Fibroblast of mammary gland (primary cell): ENCODE results near the gene DMWD.

Experiments used
- DNase-seq: peaks from one replicate; pipeline ENCODE4 v3.0.0-alpha.2; 2010; ENCODE audit warnings: low read depth
- H3K4me3 ChIP-seq: 2 replicates; pipeline ENCODE4 v1.5.1; 2011; ENCODE audit warnings: low read depth, mild to moderate bottlenecking, low read length, moderate library complexity; ENCODE audit not compliant: control insufficient read depth
- TF ChIP-seq, protein P1 (sequence below): conservative IDR thresholded peaks from 2 replicates; pipeline ENCODE4 v1.5.1; 2011; ENCODE audit warnings: low read depth, low read length, inconsistent platforms; ENCODE audit not compliant: control insufficient read depth, insufficient read depth

DMWD gene

DNA sequence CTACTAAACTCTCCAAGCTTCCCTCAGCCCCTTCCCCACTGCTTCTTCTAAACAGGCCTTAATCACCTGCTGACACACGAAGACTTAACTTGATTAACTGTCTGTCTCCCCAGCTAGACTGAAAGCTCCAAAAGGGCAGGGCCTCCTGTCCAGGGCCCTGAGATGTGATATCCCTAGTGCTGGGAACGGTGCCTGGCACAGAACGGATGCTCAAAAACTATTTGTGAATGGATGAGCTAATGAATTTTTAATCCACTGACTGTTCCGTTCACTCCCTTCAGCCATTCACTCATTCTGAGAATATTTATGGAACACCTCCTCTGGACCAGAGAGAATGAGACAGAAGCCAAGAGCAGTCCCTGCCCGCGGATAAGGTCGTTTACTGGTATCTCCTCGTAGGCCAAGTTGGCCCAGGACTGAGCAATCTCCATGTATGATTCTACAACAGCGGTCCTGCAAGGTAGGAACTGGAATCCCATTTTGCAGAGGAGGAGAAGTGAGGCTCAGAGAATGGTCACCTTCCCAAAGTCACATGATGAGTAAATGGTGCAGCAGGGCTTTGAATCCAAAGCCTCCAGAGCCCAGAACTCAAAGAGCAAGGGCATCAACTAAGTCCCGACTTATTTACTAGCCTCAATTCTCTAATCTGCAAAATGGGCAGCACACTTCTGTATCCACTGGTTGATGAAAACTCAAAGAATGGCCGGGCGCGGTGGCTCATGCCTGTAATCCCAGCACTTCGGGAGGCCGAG lies 3.4 kb downstream of the DMWD start:
- TF ChIP-seq, protein P1, sequence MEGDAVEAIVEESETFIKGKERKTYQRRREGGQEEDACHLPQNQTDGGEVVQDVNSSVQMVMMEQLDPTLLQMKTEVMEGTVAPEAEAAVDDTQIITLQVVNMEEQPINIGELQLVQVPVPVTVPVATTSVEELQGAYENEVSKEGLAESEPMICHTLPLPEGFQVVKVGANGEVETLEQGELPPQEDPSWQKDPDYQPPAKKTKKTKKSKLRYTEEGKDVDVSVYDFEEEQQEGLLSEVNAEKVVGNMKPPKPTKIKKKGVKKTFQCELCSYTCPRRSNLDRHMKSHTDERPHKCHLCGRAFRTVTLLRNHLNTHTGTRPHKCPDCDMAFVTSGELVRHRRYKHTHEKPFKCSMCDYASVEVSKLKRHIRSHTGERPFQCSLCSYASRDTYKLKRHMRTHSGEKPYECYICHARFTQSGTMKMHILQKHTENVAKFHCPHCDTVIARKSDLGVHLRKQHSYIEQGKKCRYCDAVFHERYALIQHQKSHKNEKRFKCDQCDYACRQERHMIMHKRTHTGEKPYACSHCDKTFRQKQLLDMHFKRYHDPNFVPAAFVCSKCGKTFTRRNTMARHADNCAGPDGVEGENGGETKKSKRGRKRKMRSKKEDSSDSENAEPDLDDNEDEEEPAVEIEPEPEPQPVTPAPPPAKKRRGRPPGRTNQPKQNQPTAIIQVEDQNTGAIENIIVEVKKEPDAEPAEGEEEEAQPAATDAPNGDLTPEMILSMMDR, result no peak
- H3K4me3 ChIP-seq, result no peak overlapping the region
- no peak for DNase-seq

DNA sequence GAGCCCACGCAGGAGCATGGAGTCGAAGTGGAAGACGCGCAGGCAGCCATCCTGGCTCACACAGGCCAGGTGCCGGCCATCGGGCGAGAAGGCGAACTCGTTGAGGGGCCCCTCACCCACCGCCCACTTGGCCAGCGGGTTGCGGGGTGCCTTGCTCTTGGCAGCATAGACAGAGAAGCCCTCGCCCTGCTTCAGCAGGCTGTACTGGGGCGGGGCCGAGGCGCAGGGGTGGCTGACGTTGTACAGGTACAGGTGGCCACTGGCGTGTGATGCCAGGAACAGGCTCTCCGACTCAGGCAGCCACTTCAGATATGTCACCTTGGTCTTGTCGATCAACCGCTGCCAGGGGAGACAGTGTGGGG lies 6.1 kb downstream of the DMWD start:
- H3K4me3 ChIP-seq, result no peak overlapping the region
- TF ChIP-seq, protein P1, result no peak
- DNase-seq, result no peak

DNA sequence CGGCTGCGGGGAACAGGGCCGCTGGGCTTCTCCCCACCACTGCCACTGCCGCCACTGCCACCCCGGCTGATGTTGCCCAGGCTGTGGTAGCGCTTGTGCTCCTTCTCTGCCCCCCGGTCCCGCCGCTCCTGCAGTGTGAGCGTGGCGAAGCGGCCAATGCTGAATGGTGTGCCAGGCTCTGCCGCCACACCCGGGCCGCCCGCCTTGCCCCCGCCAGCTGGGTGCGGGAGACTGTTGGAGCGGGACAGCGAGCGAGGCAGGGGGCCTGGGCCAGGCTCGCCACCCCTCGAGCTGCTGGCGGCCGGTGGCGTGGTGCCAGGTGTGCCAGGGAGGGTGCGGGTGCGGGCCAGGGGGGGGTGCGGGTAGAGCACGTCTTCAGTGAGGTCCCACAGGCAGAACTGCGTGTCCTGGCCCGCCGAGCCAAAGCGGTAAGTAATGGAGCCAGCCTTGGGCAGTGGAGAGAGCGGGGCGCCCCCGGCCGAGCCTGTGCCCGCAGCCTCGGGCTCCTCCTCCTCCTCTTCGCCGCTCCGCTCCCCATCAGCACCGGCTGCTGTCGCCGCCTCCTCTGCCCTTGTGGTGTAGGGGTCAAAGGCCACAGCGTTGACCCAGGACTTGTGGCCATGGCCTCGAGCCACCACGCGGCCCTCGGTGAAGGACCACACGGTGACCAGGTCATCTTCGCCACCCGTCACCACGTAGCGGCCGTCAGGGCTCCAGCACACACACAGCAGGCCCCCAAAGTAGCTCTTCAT lies 6.7 kb downstream of the DMWD start:
- H3K4me3 ChIP-seq, result no peak overlapping the region
- TF ChIP-seq, protein P1, result no peak

DNA sequence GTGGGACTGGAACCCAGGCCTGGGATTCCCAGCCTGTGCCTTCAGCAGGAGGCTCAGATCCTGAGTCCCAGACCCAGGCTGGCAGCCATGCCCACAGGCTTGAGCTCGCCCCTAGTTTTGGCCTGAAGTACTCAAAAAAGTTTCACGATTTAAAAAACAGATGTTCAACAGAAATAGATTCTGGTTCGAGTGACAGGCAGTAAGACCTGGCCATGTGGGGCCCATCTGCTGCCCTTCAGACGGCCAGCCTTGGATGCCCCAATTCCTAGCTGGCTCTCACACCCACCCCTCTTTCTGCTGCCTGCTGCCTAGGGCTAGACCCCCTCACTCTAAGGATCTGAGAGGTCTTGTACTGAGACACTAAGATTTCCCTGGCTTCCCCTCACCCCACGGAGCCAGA lies 7.5 kb downstream of the DMWD start:
- TF ChIP-seq, protein P1, result no peak
- H3K4me3 ChIP-seq, result no peak overlapping the region
- no peak for DNase-seq

More for the DNA sequence above, 6.7 kb downstream of the DMWD start:
- no peak for DNase-seq

DNA sequence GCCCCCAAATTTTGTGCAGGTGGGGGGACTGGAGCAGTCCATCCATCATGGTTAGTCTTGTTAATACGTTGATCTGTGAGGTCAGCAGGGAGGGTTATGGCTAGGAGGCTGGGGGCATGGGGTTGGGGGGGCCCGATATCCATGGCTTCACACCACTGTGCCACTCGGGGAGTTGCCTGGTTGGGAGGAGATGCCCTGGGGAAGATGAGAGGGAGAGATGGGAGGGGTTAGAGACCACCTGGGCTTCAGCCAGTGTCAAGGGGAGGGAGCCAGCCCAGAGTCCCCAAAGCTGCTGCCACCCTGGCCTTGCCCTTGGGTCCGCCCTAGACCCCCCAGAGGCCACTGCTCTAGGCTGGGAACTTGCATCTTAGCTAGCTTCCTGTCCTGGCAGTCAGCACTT lies 8.5 kb downstream of the DMWD start:
- TF ChIP-seq, protein P1, result no peak
- H3K4me3 ChIP-seq, result no peak overlapping the region
- no peak for DNase-seq

DNA sequence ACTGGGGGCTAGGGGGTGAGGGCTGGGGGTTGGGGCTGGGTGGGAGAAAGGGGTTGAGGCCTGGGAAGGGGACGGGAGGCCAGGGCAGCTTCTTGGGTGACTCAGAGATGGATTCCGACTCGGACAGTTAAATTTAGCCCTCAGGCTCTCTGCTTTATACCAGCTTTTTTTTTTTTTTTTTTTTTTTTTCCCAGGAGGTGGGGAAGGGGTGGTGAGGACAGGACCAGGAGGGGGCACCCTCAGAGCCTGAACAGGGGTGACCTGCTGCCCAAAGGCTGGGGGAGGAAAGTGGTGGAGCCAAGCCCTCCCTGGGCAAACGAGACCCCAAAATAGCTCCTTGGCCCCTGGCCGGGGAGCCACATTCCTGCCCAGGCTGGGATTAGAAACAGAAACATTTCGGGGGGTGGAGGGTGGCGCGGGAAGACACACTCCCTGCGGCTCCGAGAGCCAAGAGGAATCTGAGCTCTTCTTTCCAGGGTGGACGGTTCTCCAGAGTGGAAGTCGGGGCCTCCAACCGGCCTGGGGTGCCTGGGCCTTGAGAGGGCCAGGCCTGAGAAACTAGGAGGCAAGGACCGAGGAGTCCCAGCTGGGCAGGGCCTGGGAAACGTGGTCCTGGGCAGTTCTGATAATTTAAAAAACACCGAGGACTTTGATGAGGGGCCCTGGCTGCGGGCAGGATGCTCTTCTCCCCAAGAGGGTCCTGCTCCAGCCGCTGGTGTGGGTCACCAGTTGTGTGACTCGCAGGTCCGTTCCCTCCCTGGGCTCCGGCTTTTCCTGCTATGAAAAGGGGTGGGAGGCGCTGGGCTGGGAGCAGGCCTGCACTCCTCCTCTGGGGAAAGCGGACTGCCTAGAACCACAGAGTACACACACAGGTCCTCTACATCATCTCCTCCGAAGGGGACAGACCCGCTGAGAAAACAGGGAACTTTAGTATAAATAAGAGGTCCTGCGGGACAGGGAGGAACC lies 9.5 kb downstream of the DMWD start:
- H3K4me3 ChIP-seq, result no peak overlapping the region
- TF ChIP-seq, protein P1, result no peak
- peak; percentile 71 for DNase-seq
